ENCODE measurements around the gene PARVG.

Gene PARVG

DNA sequence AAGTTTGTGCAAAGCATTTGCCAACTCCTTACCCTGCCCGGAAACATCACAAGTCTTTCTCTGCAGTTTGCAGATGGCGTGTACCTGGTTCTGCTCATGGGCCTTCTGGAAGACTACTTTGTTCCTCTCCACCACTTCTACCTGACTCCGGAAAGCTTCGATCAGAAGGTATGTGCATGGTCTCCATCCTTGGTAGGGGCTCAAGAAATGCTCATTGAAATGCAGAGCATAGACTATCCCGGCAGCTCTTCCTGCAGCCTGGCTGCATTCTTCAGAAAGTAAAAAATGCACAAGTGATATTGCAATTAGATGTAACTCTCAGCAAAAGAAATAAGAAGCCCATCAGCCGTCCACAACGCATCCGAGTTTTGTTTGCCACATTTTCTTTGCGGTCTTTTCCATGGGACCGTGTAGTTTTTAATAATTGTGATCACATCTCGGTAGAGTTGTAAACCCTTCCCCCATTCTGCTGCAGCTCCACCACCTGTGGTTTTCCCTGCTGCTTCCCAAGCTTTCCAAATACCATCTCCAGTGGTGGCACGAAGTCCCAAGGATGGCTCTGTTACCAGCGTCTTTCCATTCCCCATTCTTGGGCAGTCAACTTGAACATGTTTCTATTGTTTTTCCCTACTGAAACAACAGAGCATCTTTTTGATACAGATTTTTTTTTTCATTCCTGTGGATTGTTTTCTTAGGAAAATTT lies 22.7 kb upstream of the PARVG start:
- no peak for DNase-seq

DNA sequence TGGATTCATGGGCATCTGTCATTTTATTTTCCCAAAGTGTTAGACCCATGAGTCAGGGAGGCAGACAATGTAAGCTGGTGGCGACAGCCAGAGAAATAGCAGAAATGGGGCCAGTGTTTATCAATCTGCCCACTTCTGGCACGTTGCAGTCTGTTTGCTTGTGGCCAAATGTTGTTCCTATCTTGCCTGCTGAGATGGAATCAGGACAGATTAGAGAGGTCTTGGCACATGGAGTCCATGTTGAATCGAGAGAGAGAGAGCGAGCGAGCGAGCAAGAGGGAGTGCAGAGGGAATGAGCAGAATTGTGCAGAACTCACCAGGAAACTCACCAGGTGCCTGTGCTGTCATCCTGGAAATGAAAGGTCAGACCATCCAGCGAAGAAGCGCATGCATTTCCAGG lies 21.9 kb upstream of the PARVG start:
- DNase-seq, result no peak

DNA sequence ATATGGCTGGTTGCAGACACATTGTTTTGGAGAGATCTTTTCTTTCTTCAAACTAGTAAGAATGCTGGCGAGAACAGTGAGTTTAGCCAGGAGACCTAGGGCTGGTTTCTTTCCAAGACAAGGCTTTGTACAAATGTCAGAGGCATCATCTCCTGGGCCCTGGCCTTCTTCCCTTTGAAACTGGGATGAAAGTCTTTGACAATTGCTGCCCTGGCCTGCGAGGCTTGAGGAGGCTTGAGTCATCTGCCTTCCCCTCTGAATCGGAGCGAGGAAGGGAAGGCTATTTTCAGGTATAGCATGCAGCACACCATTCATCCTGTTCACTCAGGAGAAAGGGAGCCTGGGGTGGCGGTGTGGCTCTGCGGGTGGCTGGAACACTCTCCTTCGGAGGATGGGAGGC lies 21.5 kb upstream of the PARVG start:
- no peak for DNase-seq

DNA sequence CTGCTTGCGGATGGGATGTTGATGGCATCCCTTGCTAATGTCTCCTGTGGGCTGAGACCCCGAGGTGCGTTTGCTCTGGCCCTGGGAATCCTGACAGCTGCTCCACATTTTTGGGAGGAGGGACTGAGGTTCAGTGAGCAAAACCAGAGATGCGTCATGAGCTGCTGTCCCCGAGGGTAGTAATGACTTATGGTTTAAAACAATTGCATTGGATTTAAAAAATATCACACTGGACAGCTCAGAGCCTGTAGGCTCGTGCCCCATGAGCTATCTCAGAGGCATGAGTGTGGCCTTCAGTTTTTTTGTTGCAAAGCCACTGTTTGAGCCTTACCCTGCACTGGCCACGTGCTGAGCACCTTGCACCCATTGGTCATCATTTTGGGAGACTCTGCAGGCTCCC lies 20.9 kb upstream of the PARVG start:
- DNase-seq, result no peak

DNA sequence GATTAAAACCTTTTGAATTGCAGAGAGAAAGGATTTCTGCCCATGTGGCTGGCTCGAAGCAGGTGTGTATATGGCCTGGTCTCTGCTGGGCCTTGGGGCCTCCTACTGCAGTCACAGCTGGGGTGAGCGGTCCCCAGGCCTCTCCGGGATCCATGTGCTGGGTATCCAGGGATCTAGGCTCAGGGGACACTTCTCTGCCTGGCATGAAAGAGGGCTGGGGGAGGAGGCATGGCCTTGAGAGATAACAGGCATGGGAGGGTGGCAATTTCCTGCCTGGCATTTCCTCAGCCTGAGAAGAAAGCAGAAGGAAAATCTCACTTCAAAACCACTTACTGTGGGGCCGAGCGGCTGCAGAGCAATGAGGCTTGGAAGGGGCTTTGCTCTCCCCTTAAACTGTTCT lies 20.3 kb upstream of the PARVG start:
- no peak for DNase-seq

DNA sequence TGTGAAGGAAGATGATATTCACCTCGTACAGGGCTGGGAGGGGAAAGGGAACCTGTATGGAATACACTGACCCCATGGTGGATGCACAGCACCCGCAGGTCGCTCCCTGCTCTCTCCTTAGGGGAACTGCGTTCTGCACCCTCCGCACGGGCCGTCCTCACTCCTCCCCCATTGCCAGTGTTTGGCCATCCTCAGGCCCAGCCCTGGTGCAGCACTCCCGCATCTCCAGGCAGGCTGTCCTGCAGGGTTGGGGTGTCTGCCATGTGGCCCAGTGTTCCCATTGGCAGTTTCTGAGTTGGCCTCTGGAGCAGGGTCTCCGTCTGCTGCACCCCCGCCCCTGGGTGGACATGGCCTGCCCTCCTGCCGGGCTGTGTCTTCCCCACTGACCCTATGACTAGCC lies 19.1 kb upstream of the PARVG start:
- DNase-seq, result no peak

DNA sequence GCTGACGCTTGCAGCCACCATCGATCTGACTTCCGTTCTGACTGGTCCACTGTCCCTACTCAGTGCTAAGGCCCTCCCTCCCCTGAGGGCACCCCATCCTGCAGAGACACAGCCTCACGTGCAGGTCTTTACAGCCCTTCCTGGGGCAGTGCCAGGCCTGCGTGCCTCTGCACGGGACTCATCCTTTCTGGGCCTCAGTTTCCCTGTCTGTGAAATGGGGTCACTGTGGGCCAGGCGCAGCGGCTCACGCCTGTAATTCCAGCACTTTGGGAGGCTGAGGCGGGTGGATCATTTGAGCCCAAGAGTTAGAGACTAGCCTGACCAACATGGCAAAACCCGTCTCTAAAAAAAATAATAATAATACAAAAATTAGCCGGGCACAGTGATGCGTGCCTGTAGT lies 17.8 kb upstream of the PARVG start:
- no peak for DNase-seq

DNA sequence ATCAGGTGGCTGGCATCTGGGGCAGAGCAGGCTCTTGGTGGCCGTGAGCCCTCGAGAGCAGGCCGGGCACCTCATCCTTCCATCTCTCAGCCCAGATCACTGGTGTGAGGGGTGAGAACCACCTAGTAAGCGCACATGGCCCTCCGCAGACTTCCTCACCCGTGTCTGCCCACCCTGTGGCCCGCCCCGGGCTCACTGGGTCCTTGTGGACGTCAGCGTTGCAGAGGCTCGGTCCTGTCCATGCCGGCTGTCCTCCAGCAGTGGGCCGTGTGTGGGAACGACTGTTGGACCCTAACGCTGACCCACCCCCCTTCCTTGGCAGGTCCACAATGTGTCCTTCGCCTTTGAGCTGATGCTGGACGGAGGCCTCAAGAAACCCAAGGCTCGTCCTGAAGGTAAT lies 17.2 kb upstream of the PARVG start:
- DNase-seq, result no peak

DNA sequence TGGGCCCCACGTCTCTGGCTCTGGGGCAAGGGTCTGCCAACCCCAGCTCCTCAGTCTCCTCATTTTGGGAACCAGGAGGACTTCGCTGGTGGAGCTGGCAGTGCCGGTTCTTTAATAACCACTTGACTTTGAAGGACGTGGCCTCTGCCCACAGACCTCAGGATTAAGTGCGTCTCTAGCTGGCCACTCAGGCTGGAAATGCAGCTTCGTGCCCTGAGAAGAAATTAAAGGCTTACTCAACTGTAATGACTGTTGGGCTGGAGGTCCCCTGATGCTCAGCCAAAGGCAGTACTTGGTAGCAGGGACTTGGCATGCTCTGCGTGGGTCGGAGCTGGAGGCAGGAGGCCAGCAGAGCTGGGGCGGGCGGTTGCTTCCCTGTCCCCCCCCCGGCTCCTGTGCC lies 16.7 kb upstream of the PARVG start:
- DNase-seq, result no peak

DNA sequence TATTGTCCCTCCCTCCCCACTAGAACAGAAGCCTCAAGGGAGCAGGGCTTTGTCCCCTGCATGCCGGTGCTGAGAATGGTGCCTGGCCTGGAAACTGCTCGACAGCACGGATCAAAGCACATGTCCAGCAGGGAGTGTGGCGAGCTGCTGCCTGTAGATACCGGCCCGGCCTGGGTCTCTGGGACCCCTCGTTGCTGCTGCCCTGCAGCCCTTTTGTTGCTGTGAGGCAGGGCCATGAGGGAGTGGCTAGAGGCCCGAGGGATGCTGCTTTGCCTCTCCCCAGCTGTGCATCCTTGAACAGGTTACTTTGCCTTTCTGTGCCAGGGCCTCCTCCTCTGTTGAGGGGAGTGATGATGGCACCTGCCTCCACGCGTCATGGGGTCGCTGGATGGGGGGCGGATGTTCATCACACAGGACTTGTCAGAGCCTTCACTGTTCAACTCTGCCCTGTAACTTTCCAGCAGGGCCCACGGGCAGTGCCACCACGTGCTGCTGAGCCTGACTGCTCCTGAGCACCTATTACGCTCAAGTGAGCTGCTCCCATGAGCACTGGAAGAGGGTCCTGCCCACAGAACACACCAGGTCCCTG lies 15.3 kb upstream of the PARVG start:
- no peak for DNase-seq

DNA sequence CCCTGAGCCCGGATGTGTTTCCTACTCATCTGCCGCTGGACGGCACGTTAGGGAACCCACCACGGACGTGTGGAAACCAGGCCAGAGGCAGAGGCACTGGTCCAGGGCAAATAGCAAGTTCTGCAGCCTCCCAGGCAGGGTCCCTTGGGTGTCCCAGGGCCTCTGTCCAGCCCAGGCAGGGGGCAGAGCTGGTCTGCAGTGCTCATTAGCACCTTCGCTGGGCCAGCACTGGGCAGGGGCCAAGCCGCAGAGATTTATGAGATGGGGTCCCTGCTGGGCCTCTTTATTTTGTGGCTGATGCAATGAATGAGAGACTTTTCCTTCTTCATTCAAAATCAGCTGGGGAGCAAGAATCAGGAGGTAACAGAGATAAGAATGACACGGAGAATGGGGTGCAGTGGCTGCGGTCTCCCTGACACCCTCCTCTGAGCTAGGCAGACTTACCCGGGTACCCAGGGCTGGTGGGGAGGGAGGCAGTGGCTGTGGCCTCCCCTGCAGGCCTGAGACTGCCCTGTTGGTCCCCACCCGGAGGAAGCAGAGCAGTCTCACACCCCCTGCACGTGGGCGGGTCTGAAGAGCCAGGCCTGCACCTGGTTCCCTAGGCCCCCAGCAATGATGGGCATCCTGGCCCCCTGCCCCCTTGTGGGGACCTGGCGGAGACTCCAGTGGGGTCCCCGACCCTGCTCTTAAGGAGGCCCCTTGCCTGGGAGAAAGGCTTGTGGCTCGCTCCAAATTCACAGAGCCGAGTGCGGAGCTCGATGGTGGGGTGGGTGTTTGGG lies 14.0 kb upstream of the PARVG start:
- no peak for DNase-seq

DNA sequence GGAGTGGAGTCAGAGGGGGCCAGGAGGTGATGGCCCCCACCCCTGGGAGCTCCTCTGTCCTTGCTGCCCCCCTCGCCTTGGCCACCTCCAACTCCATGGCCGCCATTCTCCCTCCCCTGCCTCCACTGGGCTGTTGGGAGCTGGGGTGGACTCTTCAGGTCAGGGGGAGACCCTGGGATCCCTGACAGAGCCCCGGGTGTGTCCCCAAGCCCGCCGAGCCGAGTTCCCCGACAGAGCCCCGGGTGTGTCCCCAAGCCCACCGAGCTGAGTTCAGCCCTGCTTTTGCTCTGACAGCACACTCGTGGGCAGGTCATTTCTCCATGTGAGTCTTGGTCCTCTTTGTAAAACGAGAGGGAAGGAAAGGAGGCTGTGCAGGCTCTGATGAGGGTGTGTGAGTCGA lies 13.2 kb upstream of the PARVG start:
- no peak for DNase-seq

DNA sequence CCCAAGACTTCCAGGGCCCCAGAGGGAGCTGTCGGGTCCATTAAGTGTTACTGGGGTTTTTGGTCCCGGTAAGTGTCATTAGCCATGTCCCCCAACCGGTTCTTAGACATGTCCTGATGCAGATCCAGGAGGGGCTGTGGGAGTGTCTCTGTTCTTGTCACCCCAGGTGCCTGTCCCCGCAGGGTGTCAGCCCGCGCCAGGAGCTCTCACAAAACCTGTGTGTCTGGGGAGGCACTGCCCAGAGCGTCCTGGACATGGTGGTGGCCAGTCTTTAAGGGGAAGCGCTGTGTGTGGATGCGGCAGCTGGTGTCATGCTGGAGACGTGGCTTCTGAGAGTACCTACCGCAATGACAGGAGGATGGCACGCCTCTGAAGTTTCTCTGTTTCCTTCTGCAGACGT lies 12.5 kb upstream of the PARVG start:
- DNase-seq, result no peak

DNA sequence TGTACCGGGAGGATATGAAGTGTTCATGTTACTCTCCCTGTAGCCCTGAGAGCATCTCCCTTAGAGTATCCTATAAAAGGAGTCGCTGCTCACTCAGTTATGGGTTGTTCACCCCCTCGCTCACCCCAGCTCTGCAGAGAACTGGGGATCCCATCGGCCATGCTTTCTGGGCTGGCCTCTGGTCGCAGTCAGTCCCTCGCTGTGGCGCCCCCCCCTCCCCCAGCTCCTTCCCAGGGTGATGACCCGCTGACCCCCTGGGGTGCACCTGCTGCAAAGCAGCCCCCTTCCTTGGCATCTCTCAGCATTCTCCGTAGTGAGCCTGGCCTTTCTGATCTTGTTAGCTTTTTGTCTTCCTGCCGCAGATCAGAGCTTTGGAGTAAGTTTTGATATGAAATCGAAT lies 10.3 kb upstream of the PARVG start:
- DNase-seq, result no peak

DNA sequence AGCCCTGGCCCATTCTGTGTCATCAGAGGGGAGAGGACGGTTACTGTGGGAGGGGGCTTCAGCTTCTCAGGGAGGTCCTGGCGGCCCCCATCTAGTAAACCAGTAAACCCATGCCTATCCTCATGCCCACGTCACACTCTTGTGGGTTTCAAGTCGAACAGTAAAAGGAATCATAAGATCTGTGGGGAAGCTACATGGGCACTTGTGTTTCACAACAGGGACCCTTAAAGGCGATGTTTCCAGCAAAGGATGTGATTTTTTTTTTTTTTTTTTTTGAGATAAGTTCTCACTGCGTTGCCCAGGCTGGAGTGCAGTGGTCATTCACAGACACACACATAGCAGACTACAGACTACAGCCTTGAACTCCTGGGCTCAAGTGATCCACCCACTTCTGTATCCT lies 9.2 kb upstream of the PARVG start:
- no peak for DNase-seq

DNA sequence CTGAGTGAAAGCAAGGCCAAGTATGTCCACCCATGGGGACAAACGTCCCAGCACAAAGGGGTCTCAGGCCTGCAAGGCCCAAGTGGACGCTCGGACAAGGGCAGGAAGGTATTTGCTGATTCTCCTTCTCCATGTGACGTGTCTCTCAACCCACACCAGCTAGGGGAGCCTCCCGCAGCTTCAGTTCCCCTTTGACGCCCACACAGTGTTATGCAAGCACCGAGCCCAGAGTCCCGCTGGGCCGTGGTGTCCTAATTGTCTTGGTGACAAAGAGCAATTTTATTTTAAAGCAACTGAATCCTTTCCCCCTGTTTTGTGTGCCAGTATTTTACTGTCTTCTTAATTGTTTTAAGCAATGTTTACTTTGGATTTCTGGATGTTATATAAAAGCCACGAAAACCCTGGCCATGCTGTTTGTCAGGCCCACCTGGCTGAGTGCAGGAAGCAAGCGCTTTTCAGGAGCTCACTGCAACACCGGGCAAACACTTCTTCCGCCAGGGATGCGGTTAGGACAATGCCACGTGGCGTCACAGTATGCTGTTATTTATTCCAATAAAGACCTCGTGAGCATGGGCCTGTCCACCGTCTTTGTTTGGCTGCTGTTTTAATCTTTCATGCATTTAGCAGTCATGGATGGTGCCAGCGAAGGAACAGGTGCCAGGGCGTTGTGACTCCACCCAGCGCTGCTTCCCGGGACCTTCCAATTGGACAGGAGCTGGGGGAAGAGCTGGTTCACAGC lies 8.2 kb upstream of the PARVG start:
- DNase-seq, result no peak

DNA sequence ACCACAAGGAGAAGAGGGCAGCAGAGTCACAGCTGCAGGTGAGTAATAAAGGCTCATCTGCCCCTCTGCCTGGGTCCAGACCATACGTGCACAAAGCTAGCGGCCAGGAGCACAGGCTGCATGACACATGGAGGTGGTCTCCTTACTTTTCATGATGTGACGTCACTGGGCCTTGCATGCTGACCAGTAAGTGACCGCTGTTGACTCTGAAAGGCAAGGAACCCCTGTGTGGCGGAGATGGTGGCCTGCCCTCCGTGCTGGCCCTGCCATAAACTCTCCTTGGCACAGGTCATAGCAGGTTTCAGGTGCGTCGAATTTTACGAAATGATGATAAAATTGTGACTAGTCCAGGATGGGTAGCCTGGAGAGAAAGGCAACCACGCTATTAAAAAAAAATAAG lies 7.6 kb upstream of the PARVG start:
- DNase-seq, result no peak

DNA sequence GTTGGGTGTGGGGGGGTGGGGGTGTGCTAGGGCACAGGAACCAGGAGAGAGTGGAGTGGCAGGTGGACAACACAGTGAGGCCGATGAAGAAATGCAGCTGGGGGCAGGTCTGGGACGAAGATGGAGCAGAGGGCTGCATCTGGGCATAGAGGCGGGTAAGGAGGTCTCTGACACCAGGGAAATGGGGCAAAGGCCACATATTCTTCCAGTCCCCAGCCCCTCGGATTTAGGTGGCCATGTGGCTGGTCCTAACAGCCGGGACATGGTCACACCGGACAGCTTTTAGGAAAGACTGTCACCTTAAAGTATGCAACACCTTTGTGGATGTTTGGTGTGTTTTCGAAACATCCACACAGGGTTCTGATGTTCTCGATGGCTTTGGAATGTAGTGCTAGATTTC lies 5.0 kb upstream of the PARVG start:
- no peak for DNase-seq

DNA sequence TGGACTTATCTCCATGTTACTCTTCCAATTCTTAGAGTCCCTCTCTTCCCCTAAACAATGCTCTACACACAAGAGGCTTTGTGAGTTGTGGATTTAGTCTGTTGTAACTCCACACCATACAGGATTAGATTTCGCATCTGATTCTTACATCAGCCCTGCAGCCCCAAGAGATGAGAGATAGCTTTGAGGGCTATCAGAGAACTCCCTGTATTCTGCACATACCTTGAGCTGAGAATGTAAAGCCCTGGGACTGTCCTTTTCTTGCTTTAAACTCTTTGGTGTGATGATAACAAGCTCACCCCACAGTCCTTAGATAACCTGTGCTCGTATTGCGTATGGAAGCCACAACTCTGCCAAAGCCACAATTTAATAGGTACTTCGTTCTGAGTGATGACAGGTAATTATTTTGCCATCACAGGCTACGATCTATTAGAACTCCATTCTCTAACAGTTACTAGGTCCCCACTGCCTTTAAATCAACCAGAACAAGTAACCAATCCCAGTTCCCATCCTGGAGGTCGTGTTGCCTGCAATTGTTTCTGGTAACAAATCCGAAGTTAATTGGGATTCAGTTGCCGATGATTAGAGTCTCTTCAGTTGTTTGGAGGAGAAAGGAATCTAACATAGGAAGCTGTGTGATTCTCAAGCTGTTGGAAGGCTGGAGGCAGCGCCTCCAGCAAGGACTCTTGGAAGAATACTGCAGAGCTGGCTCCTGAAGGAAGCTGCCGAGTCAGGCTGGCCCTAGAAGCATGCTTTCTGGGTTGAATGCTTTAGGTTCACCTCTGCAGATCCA lies 1.3 kb upstream of the PARVG start:
- DNase-seq, result no peak

DNA sequence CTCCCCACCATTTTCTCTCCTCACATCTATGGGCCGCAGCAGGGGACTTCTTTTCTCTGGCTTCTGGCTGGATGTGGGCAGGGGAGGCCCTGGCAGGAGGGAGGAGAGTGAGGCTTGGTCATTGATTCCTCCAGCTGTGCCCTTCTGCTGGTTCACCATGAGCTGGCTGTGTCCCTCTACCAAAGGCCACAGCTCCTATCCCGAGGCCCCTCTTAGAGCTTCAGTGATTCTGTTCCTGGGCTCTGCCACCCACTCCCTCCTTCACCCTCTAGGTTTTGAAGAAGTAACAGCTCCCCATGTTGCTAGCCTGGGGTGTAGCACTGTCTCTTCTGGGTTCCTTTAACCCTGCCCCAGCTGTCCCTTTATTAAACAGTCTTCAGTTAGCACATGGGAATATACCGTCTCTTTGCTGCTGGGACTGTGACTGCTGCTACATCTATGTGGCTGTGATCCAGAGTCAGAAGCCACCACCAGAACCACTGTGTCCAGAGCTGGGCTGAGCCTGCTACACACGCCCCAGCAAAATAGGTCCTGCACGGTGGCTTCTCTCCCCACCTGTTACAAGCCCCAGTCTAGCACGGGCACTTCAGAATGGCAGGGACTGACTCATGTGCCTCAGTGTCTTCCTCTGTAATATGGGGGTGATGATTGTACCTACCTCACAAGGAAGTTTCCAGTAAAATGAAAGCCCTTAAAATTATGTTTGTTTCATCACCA lies 578 bp upstream of the PARVG start:
- DNase-seq, result no peak

DNA sequence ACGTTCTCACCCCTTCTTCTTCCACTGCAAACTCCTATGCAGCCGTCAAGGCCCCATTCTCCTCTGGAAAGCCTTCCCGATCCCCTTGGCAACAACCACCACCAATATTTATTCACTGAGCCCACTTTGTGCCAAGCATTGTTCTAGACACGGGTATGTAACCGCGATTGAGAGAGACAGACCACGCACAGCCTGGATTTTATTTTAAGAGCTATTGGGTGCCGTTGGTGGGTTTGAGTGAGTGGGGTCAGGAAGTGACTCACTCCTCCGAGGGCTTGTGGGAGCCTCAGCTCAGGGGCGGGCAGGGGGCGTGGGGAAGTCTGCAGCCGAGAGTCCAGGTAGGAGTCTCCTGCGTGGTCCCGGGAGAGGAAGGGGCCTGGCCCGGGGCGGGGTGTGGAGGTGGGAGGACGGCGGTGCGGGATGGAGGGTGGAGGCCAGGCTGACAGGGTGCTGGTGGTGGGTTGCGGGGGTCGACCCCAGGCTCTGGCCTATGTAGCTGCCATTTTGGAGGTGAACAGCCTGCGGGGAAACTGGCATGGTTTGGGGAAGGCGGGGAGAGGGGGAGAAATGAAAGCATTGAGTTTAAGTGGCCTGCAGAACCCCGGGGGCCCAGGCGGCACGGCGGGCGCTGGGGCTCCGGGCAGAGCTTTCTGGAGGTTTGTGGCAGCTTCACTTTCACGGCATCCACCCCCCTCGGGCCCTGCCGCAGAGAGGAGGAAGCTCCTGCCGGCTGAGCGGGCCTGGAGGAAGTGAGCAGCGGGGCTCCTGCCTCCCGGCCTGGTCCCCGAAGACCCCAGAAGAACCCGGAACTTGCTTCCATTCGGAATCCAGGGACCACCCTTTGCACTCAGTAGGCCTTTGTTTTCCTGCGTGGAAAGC lies 547 bp downstream of the PARVG start:
- DNase-seq, result peak; percentile 71
